ENCODE results near the gene CCDC15. TPM values are rescaled to one million over a fixed set of nuclear protein-coding genes. Genes with fewer than 3 reads are reported as not detected.

Gene CCDC15
- polyA plus RNA-seq, 2 of the 4 experiments (the other 2 are of a cell fraction) = 0.58 to 1.3 TPM

DNA sequence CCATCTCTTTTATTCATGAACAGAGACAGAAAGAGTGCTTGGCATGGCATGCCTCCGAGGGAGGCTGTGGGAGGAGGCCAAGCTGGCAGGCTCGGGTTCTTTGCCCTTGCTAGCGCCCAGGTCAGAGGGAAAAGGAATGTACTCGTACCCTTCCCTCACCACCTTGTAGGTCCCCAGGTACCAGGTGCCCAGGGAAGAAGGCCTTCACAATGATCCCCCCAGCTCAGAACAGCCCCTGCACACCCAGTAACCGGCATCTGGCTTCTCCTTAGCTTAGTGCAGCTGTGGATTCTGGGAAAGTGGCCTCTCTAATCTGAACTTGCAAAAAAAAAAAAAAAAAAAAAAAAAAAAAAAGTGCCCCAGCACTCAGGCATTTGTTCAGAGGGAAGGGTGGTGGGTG, 33.6 kb upstream of the CCDC15 start:
- 84% methylated on average over 3 of the region's 5 CpGs for WGBS (ENCODE audit: missing lambda C conversion rate)
- no peak for TF ChIP-seq NFE2L2 (conservative IDR thresholded peaks at IDR 0.05; ENCODE audit: low read length)
- TF ChIP-seq BHLHE40 (IDR thresholded peaks at IDR 0.05; ENCODE audit: low read depth, low read length) = no peak
- no peak for TF ChIP-seq GATA3 (IDR thresholded peaks at IDR 0.05; ENCODE audit: borderline replicate concordance)
- no peak for TF ChIP-seq EP300 (IDR thresholded peaks at IDR 0.05)
- TF ChIP-seq, protein P1, sequence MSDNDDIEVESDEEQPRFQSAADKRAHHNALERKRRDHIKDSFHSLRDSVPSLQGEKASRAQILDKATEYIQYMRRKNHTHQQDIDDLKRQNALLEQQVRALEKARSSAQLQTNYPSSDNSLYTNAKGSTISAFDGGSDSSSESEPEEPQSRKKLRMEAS (IDR thresholded peaks at IDR 0.05) = no peak
- TF ChIP-seq, protein P2, sequence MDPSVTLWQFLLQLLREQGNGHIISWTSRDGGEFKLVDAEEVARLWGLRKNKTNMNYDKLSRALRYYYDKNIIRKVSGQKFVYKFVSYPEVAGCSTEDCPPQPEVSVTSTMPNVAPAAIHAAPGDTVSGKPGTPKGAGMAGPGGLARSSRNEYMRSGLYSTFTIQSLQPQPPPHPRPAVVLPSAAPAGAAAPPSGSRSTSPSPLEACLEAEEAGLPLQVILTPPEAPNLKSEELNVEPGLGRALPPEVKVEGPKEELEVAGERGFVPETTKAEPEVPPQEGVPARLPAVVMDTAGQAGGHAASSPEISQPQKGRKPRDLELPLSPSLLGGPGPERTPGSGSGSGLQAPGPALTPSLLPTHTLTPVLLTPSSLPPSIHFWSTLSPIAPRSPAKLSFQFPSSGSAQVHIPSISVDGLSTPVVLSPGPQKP (IDR thresholded peaks at IDR 0.05; ENCODE audit: low read depth, low read length) = no peak
- TF ChIP-seq SREBF2 (IDR thresholded peaks at IDR 0.05) = no peak
- TF ChIP-seq ZSCAN20 (CRISPR knock-in tag; IDR thresholded peaks at IDR 0.05) = no peak
- no peak for TF ChIP-seq JUN (IDR thresholded peaks at IDR 0.05)
- TF ChIP-seq FOSB (CRISPR knock-in tag; IDR thresholded peaks at IDR 0.05) = no peak
- TF ChIP-seq, protein P3, sequence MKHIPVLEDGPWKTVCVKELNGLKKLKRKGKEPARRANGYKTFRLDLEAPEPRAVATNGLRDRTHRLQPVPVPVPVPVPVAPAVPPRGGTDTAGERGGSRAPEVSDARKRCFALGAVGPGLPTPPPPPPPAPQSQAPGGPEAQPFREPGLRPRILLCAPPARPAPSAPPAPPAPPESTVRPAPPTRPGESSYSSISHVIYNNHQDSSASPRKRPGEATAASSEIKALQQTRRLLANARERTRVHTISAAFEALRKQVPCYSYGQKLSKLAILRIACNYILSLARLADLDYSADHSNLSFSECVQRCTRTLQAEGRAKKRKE (CRISPR knock-in tag; IDR thresholded peaks at IDR 0.05; ENCODE audit: low read depth) = no peak
- no peak for TF ChIP-seq HEYL (CRISPR knock-in tag; IDR thresholded peaks at IDR 0.05)
- TF ChIP-seq, protein P4, sequence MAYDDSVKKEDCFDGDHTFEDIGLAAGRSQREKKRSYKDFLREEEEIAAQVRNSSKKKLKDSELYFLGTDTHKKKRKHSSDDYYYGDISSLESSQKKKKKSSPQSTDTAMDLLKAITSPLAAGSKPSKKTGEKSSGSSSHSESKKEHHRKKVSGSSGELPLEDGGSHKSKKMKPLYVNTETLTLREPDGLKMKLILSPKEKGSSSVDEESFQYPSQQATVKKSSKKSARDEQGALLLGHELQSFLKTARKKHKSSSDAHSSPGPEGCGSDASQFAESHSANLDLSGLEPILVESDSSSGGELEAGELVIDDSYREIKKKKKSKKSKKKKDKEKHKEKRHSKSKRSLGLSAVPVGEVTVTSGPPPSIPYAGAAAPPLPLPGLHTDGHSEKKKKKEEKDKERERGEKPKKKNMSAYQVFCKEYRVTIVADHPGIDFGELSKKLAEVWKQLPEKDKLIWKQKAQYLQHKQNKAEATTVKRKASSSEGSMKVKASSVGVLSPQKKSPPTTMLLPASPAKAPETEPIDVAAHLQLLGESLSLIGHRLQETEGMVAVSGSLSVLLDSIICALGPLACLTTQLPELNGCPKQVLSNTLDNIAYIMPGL (CRISPR knock-in tag; IDR thresholded peaks at IDR 0.05; ENCODE audit: borderline replicate concordance) = no peak
- TF ChIP-seq, protein P5, sequence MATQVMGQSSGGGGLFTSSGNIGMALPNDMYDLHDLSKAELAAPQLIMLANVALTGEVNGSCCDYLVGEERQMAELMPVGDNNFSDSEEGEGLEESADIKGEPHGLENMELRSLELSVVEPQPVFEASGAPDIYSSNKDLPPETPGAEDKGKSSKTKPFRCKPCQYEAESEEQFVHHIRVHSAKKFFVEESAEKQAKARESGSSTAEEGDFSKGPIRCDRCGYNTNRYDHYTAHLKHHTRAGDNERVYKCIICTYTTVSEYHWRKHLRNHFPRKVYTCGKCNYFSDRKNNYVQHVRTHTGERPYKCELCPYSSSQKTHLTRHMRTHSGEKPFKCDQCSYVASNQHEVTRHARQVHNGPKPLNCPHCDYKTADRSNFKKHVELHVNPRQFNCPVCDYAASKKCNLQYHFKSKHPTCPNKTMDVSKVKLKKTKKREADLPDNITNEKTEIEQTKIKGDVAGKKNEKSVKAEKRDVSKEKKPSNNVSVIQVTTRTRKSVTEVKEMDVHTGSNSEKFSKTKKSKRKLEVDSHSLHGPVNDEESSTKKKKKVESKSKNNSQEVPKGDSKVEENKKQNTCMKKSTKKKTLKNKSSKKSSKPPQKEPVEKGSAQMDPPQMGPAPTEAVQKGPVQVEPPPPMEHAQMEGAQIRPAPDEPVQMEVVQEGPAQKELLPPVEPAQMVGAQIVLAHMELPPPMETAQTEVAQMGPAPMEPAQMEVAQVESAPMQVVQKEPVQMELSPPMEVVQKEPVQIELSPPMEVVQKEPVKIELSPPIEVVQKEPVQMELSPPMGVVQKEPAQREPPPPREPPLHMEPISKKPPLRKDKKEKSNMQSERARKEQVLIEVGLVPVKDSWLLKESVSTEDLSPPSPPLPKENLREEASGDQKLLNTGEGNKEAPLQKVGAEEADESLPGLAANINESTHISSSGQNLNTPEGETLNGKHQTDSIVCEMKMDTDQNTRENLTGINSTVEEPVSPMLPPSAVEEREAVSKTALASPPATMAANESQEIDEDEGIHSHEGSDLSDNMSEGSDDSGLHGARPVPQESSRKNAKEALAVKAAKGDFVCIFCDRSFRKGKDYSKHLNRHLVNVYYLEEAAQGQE (IDR thresholded peaks at IDR 0.05) = no peak
- TF ChIP-seq CEBPB (IDR thresholded peaks at IDR 0.05) = no peak
- TF ChIP-seq HOXA7 (CRISPR knock-in tag; IDR thresholded peaks at IDR 0.05) = no peak
- peak overlapping the region; percentile 75 for H3K4me2 ChIP-seq
- H3K27ac ChIP-seq = no peak overlapping the region; a peak in 1 of 6 replicates
- DNase-seq (ENCODE audit: low read depth in 1 of 2, low spot score in 1 of 2) = no peak
- H3K4me3 ChIP-seq = no peak overlapping the region
- H3K4me1 ChIP-seq = no peaks in the 10 kb centered on the region
- CTCF ChIA-PET = interaction anchor here (1.0 kb wide), 1 partner anchor 44 kb away, joined by 3 read pairs; no protein-coding TSS in a partner anchor
- H3K9me3 ChIP-seq = no peaks in the 10 kb centered on the region
- FAIRE-seq = no peak
- no peak for ATAC-seq
- POLR2A ChIA-PET = no interaction called here

DNA sequence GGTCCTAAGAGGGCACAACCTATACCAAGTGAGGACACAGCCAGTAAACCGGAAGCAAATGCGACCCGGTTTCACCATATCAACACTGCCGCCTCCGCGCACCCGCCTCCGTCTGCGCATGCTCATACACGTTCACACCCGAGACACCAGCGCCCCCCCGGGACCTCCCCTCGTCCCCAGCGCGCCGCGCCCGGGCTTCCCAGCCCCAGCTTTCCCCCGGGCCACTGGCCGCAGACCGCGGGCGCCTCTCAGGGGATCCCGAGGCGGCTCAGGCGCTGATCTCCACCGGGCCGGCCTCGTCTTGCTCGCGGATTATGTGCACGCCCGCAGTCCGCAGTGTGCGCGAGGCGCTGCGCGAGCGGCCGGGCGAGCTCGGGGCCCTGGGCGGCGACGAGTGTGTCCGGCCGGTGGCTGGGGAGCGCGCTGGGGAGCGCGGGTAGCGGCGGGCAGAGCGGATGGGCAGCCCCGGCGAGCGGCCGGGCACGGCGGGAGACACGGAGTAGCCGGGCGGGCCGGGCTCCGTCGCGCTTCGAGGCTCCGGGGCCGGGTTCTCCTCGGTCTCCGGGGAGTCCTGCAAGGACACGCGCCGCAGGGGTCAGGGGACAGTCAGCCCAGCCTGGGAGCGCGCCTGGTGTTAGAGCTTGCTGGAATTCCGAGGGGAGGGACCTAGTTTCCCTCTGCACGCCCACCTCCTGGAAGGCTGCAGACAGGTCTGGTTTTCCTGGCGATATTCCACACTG, 33.0 kb upstream of the CCDC15 start:
- no peak for TF ChIP-seq CBX2 (IDR thresholded peaks at IDR 0.05; ENCODE audit: borderline replicate concordance, low read depth)
- no peak for TF ChIP-seq MAFK (IDR thresholded peaks at IDR 0.05; ENCODE audit: partially characterized antibody)
- TF ChIP-seq, protein P1 (IDR thresholded peaks at IDR 0.05) = peak; percentile 37; the same call in 1 of the 2 replicates
- TF ChIP-seq, protein P6, sequence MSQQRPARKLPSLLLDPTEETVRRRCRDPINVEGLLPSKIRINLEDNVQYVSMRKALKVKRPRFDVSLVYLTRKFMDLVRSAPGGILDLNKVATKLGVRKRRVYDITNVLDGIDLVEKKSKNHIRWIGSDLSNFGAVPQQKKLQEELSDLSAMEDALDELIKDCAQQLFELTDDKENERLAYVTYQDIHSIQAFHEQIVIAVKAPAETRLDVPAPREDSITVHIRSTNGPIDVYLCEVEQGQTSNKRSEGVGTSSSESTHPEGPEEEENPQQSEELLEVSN (IDR thresholded peaks at IDR 0.05; ENCODE audit: borderline replicate concordance, low read depth) = peak; percentile 64
- Histone ChIP-seq H3K4me1 (no peaks in the 10 kb centered on the region), H3K9me3 (no peaks in the 10 kb centered on the region), H3K27ac (peak overlapping the region; percentile 20 to 67; a peak in 3 of 6 replicates), H3K4me2 (peak overlapping the region; percentile 75), H3K4me3 (peak overlapping the region; percentile 32; the same call in 2 of the 3 replicates)
- ChIA-PET CTCF (interaction anchor here (1.0 kb wide), 1 partner anchor 45 kb away, joined by 3 read pairs; no protein-coding TSS in a partner anchor), POLR2A (no interaction called here)
- ATAC-seq (peak in 1 of 2 experiments; percentile 71; a peak in 3 of 6 replicates), DNase-seq (ENCODE audit: low read depth in 1 of 2, low spot score in 1 of 2) (peak; percentile 22 to 45), FAIRE-seq (no peak)
- 46% methylated on average over 9 of the region's 82 CpGs for WGBS (ENCODE audit: missing lambda C conversion rate)
